Tongue (tissue), 2 donors: Measurements from ENCODE around the gene FOXP2. TPM values are rescaled to one million over a fixed set of nuclear protein-coding genes. Genes with fewer than 3 reads are reported as not detected.
"Not testable (repeated sequence)": the region's sequence is repeated elsewhere in the genome, so short reads cannot be mapped to it uniquely, and the experiment has no call there.

Experiments
- DNase-seq: peaks from one replicate; pipeline ENCODE4 v3.0.0-alpha.2; 2015
- total RNA-seq: library from RNA; depleted of rRNA; stranded (reverse); fragments of >200 nt; gene quantifications from one replicate; pipeline ENCODE4 v1.2.3, GENCODE V29; 2014

The FOXP2 gene
- 25.8 TPM for total RNA-seq

DNA sequence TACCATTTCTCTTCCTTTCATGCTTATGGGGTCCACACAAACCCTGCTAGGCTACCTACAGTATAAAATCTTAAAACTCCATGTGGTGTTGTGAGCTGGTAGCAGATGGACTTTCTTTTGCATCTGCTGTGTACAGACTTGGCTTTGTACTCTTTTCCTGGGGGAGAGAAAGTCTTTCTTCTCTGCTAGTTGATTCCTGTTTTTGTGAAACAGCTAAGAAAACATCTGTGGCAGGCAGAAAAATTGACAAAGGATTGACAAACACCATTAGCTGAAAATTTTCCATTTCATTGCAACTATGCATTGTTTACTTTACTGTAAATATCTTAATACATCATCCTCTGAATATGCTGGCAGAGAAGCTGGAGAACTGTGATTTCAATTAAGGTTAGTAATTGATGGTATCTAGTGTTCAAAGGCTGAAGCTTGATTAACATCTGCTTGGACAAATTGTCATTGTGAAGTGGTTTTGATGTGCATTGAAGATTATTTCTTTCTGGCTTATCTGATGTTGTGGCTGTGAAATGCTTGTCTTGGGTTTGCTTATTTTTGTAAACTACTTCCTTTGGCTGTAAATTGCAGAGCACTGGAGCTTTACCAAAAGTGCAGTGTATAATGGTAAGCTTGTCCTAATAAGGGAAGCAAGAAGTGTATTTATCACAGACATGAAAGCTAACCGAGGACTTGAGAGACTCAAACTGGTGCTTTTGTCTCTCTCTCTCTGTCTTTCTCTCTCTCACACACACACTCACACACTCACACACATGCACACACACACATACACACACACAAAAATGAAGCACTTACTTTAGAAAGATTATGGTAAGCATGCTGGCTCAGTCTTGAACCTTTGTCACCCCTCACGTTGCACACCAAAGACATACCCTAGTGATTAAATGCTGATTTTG lies at the start of gene FOXP2:
Gene FOXP2, plus strand, starts transcription at position 660 of the 908 bp plus-strand sequence. CDS start 11,697 bp downstream, outside the sequence.
- peak; percentile 86 for DNase-seq

DNA sequence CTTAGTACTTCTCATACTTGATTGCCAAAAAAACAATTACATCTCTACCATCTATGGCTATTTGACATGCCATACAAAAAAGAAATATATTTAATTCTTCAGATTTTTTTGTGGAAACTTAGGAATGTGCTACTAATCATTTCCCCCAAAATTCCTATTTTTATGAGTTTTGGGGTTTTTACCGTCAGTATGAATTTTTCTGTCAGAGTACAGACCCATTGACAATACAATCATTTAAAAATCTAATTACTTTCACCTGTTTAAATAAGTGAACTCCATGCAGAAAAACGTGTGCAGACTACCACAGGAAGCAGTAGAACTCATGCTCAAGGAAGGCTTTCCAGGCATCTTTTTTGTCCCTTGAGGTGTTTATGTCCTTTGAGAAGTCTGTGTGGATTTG lies 48.8 kb upstream of the FOXP2 start:
- no peak for DNase-seq

DNA sequence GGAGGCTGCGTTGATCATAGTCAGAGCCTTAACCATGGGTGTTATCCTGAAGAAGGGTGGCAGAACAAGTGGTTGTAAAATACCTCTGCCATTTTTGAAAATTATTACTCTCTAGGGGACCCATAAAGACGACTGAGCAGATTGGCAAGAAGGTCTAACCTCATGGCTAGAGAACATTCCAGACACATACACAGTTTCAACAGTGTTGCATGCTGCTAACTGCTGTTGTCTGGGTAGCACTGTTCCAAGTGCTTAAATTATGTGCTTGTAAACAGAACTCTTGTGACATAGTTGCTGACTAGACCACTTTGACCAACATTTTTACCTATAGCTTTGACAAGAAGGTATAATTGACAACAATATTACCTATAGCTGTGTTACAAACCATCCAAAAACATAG lies 46.1 kb upstream of the FOXP2 start:
- DNase-seq: no peak

DNA sequence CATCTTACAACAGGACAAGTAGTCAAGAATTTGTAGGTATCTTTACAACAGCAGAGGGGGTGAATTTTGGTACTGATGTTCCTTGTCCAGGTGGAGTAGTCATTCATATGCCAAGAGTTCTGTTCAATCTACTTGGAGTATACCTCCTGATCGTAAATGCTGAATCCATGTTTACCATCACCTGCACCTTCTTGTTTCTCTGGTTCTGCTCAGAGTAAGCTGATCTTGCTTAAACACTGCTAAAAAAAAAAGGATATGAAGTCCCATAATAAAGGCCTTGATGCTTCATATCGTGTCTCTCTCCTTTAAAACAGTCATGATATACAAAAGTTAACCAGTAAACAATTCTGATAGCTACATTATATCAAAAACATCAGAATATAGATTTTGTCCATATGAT lies 45.3 kb upstream of the FOXP2 start:
- DNase-seq: no peak

DNA sequence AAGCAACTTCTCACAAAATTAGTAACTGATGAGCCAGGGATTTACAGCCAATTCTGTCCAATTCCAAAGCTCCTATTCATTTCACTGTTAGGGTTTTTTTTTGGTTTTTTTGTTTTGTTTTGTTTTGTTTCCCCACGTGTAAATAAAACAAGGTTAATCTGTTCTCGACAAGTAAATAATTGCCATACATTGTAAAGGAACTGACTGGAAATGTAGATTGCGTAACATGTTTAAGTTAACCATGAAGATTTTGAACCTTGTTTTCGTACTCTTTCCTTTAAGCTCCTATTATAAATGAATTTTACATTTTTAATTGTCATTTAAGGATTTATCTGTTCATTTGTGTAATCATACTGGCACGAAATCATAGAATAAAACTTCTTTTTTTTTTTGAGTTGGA lies 42.0 kb upstream of the FOXP2 start:
- no peak for DNase-seq

DNA sequence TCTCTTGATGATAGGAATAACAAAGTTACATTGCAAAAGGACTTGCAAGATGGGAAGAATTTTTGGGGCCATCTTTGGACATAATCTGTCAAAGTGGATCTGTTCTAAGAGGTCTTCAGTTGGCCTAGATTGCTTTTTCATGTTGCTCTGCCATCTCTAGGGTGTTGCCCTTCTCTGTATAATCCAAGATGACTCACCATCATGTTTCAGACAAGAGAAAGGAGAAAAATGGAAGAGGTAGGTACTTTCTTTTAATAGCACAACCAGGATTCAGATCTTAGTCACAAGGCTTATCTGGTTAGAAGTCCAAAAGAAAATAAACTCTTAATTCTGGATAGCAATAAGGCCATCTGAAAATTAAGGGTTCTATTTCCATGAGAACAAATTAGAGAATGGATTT lies 38.7 kb upstream of the FOXP2 start:
- DNase-seq: no peak

DNA sequence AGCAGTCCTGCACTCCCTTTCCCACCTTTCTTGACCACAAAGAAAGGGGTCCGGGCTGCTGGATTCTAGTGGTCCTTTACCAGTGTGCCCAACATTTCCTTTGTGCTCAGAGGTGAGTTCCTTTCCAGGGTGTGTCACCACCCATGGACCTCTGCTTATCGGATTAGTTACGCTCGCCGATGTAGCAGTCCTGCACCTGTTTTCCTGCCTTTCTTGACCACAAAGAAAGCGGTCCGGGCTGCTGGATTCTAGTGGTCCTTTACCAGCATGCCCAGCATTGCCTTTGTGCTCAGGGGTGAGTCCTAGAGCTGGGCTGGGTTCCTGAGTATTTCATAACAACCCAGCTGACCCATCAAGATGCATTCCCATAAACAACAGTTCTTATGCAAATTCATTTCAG lies 30.7 kb upstream of the FOXP2 start:
- DNase-seq: not testable (repeated sequence)

DNA sequence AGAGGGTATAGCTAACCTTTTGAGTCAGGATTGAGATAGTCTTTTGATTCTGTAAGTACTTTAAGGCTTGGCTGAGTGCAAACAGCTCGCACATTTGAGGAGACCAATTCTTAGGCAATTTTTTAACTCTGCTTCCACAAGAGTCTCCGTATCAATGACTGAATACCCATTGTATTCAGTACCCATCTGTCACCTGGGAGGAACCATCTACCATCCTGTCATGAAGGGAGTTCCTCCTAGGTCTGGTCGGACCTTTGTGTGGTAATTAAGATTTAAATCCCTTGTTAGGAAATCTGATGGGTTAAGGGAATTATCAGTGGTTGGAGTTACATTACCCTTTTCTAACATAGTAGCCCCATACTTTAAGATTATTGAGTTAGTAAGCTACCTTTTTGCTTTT lies 30.3 kb upstream of the FOXP2 start:
- DNase-seq: not testable (repeated sequence)

DNA sequence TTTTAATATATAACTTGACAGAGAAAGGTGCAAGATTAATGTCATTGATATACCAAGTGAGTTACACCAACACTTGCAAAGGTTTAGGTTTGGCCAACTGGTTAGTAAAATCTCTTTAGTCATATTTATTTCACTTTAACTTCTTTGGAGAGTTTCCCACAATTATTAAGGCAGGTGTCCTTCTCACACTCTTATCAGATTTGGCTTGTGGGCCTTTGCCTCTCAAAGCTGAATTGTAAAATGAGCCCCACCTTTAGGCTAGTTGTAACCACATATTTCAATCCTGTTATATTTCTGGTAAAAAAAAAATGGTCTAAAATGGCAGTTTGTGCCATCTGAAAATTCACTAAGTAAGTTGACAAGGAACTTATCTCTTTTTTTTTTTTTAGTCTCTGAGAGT lies 26.6 kb upstream of the FOXP2 start:
- no peak for DNase-seq

DNA sequence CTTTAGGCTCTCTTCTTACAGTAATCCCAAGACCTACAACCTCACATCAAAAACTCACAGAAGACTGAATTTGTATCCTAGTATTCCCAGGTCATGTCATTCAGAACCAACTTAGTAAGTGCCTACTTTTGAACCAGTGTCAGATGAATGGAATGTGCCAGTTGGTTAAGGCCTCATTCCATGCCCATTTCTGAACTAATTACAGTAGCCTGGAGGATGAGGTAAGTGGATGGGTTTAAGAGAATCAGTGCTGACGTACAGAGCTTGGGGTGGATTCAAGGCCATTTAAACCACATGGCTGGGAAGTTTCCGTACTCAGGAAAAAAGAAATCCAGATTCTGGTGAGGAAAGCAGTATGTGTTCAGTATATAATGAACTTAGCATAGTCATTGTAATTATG lies 21.9 kb upstream of the FOXP2 start:
- peak; percentile 58 for DNase-seq

DNA sequence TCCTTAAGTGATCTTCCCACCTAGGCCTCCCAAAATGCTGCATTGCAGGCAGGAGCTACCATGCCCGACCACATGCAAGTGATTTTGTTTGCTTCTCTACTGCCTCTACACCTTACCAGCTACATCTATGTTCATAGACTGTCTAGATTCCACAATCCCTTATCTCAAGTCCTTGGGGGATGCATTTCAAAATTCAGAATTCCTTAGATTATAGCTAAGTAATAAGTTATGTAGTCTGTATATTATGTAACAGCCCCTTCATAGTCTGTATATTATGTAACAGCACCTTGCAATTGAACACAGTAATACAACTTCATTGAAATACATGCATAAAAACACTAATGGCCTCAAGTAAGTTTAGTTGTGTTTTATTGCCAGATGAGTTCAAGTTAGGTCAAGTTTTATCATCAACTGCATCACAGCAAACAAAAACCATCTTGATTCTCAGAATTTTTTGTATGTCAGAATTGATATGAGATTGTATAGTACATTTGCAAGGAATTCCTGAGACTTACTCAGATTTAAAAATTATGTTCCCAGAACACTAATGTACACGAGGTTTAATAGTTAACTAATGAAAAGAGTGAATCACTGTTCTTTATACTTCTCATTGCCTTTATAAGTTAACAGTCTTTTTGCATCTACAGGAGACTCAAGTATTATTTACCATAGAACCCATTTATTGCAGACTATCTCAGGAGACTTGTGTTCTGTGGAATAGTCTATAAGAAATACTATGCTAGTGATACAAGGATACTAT lies 11.6 kb upstream of the FOXP2 start:
- no peak for DNase-seq

DNA sequence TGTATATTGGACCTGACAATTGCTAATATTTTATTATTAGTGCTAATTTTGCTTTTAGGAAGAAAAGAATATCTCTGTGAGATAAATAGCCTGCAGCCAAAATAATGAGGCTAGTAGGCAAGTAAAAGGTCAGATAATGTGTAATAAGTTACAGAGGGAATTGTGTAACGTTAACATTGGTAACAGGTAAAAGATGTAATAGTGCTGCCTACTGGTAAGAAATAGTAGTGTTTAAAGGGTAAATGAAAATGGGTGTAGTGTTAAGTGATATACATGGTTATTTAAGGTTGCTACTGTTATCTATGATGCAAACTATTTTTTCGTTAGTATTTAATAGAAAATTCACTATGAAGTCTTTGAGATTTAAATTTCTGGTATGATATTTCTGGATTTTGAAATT lies 9.2 kb upstream of the FOXP2 start:
- no peak for DNase-seq

DNA sequence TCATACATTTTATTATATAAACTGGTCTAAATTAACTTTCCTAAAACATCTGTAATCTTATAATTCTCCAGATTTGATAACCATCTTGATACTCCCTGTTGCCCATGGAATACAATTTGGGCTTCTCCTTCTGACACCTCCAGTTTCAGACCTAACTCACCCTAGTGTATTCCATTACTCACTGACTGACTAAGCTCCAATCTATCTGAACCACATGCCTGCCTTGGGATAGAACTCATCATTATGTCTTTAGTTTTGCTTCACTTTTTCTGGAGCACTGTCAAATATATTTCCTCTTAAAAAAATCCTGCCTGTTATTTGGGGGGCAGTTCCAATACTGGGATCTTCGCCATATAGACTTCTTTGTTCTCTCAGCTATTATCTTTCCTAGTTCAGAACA lies 4.9 kb upstream of the FOXP2 start:
- no peak for DNase-seq

DNA sequence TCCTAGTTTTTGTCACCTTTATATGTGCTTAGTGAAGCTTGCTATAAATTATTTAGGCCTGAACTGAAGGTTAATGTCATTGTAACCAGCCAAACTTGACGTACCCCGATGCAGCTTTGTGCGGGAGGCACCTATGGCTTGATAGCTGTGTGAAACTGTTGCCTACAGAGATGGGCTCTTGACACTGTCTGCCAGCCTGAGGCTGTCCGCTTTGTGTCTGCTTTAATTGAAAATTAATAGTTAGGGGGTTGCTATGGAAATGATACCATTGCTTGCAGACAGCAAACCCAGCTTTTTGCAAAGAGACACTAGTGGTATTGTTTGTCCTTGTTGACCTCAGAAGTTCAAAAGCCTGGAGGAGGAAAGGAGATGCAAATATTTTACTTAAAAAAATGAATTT lies 2.1 kb upstream of the FOXP2 start:
- no peak for DNase-seq

DNA sequence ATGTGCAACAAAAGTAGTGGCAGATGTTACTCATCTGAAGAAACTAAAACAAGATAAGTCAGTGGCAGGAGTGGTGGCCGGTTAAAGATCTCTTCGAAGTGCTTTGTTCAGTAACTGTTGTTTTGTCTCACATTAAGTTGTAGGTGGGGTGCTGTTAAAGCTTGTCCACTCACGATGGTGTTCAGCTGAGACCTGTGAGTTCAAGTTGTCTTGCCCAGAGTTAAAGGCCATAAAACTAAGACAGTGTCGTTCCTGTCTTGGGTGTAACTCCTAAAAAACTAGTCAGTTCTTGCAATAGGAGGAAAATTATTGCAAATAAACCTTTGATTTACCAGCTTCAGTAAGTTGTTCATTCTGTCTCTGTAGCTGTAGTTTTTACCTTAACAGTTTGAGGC lies 857 bp upstream of the FOXP2 start:
- DNase-seq: no peak

DNA sequence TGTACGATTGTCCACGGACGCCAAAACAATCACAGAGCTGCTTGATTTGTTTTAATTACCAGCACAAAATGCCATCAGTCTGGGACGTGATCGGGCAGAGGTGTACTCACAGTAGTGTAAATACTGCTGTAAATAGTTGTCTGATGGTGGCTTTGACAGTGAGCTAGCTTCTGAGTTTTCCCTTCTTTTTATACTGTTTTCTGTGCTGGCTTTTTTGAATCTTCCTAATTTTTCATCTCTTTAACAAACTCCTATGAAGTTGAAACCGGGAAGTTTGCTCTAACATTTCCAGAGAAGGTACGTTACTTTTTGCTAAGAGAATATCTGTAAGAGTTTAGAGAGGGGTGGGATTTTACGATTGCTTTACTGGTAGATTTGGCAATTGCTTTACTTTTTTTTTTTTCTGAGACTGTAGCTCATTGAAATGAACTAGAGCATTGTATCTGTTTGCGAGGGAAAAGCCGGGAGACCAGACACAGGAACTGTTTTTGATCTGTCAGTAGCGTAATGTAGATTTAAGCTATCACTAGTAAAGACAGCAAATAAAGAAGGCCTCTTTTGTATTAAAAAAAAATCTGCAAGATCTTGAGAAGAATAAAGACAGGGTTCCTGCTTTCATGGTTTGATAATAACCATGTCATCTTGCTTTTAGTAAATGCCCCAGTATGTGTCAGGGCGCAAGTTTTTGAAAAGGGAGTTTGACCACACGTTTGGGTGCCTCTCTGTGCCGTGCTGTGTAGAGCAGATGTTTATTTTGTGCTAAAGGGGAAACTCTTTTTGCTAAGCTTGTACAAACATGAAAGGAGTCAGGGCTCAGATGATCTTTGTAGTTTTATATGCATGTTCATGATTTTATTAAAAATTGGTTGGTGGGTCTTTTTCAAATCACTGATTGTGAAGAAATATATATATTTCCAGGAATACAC lies 712 bp downstream of the FOXP2 start:
- DNase-seq: peak; percentile 68

DNA sequence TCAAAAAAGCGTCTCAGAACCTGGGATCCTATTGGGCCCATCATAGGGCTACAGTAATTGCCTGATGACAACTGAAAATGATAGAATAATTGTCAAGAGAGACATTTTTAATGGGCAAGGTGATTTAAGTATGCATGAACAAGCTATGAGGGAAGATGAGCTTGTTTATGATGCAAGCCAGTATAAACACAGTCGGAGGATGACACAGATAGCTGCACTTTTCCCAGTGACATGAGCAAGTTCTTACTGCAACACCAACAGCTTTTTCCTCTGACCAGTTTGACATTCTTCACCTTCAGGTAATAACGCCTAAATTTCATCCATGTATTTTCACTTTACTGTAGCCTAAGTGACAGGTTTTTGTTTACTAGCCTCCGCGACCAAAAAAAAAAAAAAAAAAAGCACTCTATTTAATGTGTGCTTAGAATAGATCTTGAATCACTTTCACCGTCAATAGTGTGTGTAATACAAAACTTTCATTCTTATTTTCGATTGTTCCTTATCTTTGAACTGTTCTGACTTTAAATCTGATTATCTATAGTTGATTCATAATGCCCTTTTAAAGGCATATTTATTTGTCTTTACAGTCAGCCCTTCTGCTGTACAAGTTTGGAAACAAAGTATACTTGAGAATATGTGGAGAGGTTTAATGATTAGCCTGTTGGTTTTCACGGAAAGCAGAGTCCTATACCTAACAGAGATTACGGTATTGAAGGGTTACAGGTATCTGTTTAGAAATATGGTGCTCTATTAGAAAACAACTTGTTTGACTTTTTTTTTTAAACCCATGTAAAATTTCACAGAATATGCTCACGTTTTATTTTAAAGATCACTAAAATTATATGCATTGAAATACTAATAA lies 1.7 kb downstream of the FOXP2 start:
- DNase-seq: no peak

DNA sequence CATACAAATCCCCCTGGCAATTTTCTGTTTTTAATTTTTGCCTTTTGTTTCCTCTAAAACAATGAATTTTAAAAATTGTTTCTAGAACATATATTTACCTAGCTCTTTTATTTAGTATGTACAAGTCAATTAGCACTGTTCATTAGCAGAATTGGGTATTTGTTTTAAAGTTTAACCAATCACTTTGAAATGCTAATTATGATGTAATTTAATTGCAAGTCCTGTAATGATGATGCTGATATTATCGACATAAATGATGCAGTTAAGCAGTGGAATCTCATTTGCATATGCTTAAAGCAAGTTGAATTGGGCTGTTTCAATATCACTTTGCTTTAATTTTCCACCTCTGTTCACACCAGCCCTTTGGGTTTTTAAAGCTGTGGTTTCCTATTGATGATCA lies 2.7 kb downstream of the FOXP2 start:
- no peak for DNase-seq

DNA sequence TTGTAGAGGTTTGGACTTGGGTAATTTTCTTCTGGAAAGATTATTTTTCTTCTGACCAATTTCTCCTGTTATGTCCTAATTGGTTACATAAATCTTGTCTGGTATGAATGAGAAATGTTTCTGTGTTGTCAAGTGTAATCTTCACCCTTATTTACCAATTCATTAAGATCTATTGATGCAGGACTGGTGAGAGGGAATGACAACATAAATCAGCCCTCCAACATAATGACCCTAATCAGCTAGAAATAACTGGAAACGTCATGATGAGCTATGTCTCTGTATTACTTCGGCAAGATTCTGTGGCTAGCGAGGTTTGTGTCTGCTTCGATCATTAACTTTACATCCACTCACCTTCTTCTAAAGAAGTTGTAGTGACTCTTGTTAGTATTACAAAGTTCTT lies 3.5 kb downstream of the FOXP2 start:
- DNase-seq: peak; percentile 54

DNA sequence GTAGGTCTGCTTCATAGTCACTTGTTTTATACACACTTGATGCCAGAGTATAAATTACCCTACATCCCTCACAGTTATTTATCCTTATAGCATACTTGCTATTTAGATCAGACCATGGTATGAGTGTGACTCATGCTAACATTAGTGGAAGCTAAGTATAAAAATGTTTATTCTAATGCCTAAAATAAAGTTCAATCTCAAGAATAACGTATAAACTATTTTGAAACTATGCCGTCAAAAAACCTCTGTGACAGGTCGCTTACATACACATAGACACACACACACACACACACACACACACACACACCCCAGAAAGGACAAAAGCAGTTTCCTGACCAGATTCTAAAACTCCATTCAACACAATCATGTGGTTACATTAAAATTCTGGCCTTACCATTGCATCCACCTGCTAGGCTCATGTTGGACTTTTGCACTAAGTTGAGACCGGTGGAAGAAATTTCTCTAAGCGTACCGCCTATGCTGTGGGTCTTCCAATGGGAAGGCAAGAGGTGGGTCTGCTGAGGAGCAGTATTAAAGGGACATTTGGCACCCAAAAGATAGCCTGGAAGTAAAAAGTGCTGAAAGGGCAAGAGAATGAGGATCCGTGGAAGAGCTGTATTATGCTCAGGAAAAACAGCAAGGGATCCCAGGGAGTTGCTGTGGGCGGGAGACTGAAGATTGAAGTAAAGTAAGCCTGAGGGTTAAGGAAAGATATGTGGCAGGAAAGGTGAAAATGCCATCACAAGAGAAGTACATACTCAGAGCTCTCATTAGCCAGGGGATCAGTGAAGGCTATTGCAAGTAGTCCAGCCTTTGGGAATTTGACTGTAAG lies 5.0 kb downstream of the FOXP2 start:
- peak; percentile 70 for DNase-seq
